GM20431 (cell line): ENCODE data around the gene CLDN14.

Experiments
- in situ Hi-C: fragments of 300-500 bp; cut with MseI, MboI; formaldehyde crosslinking; loops from one replicate; pipeline ENCODE4 v1.15.0; 2020; ENCODE audit warnings: low sequenced_read_pairs; ENCODE audit not compliant: unreplicated experiment

CLDN14 gene

DNA sequence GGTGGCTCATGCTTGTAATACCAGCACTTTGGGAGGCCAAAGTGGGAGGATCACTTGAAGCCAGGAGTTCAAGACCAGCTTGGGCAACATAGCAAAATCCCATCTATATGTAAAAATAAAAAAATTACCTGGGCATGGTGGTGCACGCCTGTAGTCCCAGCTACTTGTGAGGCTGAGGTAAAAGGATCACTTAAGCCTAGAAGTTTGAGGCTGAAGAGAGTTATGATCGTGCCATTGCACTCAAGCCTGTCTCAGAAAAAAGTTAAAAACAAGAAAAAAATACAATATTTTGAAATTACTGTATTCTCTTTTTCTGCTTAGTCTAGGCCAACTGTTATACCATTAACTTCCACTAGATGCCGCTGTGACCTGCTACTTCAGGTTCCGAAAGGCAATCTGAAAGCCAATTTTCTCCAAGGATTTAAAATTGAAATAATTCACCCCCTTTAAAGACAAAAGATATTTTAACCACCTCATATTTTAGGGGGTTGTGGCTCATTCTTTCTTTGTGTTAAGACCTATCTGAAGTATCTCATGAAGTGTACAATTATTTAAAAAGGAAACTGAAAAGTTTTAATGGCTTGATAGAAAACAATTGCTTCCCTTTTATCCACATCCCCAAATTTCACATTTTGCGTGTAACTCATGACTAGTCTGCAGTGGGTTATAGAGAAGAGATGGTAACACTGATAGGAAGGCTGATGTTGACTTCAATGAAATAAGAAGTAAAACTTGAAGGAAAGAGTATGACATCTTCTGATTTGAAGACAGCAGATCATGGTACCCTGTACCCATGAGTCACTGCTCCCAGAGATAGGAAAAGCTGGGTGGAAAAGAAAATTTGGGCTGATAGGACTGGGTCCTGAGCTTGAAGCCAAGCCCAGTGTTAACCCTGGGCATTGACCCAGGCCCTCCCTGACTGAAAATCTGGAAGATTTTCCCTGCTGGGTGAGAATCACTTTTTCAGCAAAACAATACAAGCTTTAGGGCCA, 24.4 kb upstream of the CLDN14 start:
- in situ Hi-C loops: no loop called here

DNA sequence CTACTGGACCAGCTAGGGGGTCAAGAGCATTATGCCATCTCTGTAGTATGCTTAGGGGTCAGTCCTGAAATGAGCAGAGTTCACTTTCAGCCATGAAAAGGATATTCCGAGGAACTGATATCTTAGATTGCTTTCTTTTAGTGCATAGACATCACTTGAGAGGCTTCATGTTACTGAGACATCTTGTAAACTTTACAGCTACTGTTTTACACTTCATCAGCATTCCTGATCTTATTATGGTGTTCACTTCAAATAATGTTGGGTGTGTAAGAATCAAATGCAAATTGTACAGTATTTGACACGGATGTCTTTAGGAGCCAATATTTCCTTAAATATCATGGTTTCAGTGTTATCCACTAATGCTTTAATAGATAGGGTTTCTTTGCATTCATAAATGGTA, 22.4 kb upstream of the CLDN14 start:
- in situ Hi-C loops: no loop called here

DNA sequence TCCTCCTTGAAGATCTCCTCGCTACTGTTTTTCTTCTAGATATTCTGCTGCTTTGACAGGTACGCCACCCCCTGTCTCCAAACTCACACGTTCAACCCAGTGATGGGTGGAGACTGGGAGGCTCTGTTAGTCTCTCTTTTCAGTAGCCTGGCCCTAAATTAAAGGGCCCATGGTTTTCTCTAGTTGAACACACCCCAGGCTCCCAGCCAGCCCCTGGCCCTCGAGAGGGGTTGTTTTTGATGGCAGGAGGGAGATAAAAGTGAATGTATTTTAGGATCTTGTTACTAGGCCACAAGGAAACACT, 21.6 kb upstream of the CLDN14 start:
- in situ Hi-C loops: no loop called here

DNA sequence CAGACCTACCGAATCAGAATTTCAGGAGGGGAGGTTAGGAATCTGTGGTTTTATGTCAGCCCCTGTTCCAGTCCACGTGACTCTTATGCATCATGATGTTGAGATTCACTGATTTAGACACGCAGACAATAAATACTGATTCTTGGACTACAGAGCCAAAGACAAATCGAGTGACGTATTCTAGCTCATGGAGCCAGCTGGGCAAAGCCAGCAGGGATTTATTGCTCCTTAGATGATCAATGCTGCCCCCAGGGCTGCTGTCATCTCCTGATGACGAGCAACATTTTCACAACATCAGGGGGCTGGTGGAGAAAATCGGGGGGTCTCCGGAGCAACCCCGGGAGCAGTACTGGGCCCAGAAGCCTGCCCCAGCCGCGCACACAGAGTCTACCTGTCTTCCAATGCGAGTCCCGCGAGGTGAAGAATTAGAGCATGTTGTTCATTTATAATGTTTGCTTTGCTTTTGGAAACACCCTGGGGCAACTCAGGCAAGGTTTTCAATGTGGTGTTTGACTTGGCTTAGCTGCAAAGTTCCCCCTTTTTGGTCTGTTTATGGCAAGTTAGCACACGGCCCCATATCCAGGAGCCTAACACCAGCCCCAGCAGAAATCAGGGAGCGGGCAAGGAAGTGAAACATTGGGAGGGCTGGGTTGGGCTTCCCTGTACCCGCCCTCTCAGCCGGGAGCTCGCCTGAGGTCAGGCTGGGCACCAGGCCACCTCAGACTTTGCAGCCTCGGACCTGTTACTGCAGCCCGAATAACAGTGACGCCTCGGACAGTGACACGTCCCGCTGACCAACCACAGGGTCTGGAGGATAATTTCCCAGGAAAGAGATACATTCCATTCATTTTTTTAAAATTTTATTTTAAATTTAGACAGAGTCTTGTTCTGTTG, 19.9 kb upstream of the CLDN14 start:
- in situ Hi-C loops: no loop called here

DNA sequence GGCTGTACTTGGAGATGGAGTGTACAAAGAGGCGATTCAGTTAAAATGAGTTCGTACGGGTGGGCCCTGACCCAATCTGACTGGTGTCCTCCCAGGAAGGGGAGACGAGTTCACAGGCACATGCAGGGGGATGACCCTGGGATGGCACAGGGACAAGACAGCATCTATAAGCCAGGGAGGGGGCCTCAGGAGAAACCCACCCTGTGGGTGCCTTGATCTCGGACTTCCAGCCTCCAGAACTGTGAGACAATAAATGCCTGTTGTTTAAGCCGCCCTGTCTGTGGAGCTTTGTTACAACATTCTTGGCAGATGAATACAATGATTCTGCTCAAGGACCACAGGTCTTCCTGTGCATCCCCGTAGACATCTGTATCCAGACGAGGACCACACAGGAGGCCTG, 14.6 kb upstream of the CLDN14 start:
- in situ Hi-C loops: no loop called here

DNA sequence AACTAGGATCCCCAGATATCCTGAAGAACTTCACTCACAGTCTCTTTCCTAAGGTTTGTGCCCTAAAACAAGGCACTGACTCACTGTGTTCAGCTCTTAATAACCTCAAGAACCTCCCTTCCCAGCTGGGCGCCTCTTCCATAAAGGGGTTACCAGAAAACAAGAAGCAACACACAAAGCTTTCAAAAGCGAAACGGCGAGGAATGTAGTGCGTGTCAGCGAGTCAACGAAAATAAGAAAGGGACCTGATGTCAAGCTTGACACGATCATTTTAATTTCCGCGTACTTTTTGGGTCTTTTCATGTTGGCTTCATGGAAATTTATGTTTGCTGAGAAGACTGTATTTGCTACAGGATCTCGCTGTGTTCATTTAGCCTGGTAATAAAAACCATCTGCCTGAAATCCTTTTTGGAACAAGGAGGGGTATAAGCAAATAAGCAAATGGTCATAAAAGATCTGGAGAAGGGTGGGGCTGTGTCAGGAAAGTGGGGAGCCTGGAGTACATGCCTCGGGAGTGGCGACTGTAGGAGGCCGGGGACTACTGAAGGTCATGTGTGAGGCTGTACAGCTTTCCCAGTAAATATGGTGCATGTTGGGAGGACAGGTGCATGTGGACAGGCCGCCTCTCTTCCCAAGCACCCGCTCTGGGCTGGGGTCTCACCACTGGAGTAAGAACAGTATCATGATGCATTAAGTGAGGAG, 11.4 kb upstream of the CLDN14 start:
- in situ Hi-C loops: no loop called here

DNA sequence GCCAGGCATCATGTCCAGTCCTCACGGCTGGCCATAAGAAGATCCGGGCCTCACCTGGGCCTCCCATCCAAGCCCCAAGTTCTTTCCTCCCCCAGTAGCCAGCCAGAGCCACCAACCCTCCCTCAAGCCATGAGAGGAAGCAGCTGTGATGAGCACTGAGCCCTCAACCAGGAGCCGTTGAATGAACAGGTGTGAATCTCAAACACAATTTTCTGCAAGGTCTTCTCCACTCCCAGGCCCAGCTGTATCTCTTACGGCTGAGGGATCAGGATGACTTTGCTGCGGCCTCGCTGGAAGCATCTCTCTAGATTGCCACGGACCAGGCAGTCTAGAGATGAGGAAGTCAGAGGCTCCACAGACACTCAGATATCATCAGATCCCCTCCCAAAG, 9.8 kb upstream of the CLDN14 start:
- in situ Hi-C loops: no loop called here

DNA sequence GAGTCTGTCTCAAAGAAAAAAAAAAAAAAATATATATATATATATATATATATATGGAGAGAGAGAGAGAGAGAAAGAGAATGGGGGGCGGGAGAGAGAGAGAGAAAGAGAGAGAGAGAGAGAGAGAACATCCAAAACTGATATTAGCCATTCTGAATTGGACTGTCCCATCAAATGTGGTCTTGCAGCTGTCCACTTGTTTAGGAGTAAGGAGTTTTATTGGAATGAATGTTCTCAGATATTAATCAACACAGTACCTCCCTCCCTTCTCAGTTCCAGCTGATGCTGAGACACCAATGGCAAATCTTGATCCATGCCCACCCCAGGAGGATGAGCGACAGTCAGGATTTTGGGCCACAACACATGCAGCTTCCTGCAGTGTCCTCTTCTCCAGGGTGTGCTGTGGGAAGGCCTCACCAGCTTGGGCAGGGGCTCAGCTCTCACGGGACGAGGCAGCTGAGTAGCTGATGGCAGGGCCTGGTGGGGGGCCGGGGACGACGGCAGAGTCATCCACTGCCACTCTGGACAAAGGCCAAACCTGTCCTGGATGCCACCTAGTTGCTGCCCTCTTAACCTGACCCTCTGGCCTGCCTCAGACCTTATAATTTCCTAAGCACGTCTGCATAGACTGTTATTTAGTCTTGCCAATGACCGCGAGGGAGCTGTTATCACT, 9.3 kb upstream of the CLDN14 start:
- in situ Hi-C loops: no loop called here

DNA sequence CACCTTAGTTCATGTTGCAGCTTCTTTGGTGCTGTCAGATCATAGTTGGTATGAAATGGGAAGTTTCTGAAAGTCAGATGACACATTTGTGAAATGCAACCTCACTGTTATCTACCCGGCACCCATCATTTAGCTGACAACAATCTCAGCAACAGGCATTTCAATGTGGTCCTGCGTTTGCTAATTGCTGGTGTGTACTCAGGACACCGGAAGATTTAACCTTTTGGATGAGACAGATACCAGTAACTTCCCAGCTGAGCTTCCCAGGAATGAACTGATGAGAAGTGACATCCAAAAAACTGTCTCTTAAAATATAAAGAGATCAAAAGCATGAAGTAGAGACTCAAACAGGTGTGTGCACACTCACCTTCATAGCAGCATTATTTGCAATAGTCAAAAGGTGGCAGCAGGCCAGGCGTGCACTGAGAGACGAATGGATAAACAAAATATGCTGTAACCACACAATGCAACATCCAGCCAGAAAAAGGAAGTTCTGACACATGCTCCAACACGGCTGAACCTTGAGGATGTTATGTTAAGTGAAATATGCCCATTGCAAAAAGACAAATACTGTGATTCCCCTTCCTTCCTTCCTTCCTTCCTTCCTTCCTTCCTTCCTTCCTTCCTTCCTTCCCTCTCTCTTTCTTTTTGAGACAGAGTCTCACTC, 7.9 kb upstream of the CLDN14 start:
- in situ Hi-C loops: no loop called here

DNA sequence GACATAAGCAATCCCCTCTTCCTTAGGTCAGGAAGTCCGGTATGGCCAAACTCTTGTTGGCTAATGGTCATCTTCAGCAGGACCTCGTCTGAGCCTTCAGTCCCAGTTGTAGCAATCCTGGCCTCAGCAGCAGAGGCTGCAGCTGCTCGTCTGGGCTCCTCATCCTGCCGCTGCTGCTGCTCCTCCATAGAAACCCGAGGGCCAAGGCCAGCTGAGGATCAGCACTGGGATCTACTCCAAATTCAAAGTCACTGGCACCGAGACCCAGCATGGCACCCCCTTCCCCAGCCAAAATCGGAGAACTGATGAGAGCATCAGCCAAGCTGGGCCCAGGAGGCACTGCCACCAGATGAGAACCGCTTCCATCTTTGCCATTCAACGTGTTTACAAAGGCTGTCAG, 6.3 kb upstream of the CLDN14 start:
- in situ Hi-C loops: no loop called here

DNA sequence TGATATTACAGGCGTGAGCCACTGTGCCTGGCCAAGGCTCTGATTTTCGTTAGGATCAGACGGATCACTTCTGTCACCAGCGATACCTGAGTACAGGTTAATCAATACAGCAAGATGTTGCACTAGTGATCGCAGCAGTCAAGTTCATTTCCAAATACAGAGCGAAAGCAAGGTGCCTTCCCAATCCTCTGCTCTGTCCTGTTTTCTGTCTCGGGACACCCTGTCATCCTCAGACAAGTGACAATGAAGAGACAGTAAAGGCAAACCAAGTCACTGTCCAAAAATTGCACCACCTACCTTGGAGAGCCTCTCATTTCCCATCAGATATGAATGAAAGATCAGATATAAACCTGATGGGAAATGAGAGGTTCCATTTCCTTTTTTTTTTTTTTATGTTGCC, 5.6 kb upstream of the CLDN14 start:
- in situ Hi-C loops: no loop called here

DNA sequence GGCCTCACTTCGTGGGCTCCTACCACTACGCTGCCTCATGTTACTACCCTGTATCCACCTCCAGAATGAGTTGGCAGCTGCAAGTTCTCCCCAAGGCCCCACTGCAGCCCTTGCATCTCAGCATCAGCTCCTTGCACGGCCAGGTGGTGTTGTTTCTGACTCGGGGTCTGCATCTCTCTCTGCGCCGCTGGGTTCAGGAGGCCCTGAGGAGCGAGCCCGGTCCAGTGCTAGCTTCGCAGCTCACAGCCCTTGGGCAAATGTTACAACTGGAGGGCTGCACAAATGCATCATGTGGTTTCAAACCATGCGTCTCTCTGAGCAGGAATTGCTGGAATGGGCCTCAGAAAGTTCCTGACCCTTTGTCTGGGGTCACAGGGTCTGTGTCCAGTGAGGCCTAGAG, 3.2 kb upstream of the CLDN14 start:
- in situ Hi-C loops: no loop called here

DNA sequence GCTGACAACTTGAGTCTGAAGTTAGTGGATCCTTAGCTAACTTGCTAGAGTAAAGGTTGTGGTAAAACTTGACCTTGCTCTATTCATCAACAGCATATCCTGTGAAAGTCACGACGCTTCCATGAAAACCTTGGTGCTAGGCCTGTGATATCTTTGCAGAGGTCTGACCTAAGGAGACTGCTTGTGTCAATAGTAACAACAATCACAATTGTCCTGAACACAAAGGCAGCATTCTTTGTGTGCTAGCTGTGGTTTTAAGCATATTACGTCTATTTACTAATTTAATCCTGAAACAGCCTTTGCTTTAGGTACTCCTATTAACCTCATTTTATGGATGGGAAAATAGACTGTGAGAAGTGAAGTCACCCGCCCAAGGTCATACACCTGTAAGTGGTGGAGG, 2.8 kb upstream of the CLDN14 start:
- in situ Hi-C loops: no loop called here

DNA sequence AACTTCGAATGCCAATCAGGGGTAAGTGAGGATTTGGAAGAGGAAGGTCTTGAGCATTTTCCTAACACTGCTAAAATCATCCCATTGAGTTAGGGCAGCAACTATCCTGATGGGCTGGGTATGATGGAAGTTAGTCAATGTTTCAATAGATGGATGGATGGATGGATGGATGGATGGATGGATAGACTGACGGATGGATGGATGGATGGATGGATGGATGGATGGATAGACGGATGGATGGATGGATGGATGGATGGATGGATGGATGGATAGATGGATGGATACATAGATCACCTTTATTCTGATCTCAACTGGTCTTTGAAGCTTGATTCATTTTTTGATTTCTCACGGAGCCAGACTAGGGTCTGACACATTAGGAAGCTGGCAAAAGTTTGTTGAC, 2.3 kb upstream of the CLDN14 start:
- in situ Hi-C loops: no loop called here

DNA sequence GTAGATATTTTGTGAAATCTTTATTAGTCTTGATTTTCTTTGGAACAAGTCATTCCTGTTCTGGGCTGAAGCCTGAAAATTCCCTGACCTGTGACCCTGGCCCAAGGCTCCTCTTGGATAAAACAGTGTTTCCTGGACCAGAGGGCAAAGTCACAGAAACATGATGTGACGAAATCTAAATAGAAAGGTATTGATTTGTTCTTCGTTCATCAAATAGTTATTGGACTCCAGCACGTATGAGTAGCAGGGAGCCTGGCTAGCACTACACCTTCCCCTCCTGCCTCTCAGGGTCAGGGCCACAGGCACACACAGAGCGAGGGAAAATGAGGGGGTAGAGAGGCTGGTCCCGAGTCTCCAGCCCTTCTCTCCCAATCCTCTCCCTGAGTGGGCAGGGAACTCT, 1.7 kb upstream of the CLDN14 start:
- in situ Hi-C loops: no loop called here

DNA sequence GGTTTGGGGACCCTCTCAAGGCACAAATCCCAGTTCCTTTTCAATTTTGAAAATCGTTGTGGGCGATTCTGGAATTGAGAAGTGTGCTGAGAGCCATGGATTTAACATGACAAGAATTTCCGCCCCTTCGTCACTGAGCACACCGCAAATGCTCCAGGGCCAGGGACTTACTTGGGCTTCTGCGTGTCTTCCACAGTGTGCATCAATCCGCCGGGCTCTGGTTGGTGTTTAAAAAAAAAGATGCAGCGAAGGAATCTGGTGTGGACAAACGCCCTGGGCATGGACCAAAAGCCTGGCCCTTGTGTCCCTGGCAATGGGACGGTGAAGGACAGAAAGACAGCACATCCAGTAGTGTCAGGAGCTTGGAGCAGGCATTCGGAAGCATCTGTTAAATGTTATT, 696 bp upstream of the CLDN14 start:
- in situ Hi-C loops: no loop called here

DNA sequence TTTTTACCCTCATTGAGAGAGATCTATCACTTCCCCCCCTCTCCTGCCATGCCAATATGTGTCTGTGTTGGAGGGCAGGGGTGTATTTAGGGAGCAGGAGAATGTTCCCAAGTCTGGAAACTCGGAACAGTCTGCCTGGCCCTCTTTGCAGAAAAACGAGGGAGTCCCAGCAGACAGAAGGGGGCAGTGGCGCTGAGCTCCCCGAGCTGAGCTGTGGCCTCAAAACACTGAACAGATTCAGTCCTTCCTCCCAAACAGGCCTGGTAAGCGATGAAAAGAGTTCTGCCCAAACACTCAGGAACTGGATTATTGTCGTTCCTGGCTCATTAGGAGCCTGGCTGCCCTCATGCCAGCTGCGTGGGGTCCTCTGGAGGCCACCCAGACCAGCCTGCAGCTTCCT, 981 bp downstream of the CLDN14 start:
- in situ Hi-C loops: no loop called here

DNA sequence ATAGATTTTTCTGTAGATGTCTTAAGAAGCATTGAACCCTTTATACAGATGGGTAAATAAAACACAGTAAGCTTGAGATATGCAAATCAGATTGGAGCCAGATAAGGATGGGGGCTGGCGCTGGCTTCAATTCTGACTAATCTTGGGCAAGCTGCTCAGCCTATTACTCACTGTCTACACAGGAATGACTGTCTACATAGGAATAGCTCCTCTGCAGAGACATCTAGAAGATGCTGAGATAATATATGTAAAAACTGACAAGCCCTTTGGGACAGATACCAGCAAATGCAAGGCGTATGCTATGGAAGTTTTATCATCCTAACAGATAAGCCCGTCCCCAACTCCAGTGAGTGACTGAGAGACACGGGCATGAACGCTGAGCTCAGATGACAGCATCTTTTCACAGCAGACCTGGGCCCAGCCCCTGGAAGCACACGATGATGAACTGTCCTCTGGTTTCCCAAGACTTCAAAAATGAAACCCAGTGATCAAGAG, 1.7 kb downstream of the CLDN14 start:
- in situ Hi-C loops: no loop called here

DNA sequence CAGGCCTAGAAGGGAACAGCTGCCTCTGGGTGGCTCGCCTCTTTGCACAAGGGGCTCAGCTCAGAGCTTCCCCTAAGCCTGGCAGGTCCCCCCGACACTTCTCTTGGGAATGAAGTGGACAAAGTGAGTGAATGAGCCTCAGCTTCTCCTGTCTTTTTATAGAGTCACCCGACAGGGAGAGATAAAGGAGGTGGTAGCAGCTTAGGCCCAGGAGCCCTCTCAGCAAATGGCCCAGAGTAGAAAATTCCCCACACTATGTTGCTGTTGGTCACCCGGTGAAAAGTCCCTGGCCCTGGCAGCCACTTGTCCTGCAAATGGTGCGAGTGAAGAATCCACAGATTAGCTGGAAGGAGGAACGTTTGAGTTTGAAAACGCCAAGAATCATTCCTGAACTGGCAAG, 2.4 kb downstream of the CLDN14 start:
- in situ Hi-C loops: no loop called here

DNA sequence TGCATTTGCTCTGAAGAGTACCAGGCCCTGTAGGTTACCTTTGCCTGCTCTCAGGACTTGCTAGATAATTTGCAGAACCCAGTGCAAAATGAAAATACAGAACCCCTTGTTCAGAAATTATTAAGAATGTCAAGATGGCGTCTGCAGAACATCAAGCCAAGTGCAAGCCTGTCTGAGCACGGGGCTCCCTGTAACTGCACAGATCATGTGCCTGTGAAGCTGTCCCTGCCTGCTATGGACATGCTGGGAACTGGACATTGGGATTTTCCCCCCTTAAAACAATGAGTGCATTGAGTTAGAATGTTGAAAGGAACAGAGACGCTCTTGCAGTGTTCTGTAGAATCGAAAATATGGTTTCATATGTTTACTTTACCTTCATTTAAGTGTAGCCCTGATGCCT, 2.9 kb downstream of the CLDN14 start:
- in situ Hi-C loops: no loop called here
